DOHH2 (cell line): ENCODE data around the gene SLC5A6.
A peak's percentile ranks its signal among the peaks of the same experiment; 100 is the strongest.

ENCODE experiments used
- H3F3A ChIP-seq: fragments of 200-600 bp; sonication (generic), shearing (Covaris generic); 2 replicates; pipeline ENCODE4 v1.6.0; 2016; ENCODE audit warnings: antibody characterized with exemption, mild to moderate bottlenecking; ENCODE audit not compliant: control insufficient read depth, insufficient read depth
- H3K27ac ChIP-seq: fragments of 200-600 bp; sonication (generic); 2 replicates; pipeline ENCODE4 v1.5.1; 2014; ENCODE audit warnings: low read depth, mild to moderate bottlenecking, low read length, moderate library complexity
- H3K27me3 ChIP-seq: fragments of 200-600 bp; sonication (generic); 2 replicates; pipeline ENCODE4 v1.6.1; 2014; ENCODE audit warnings: mild to moderate bottlenecking, low read length, mixed read lengths; ENCODE audit not compliant: control insufficient read depth
- H3K36me3 ChIP-seq: fragments of 200-600 bp; sonication (generic); 2 replicates; pipeline ENCODE4 v1.6.1; 2014; ENCODE audit warnings: mild to moderate bottlenecking, low read length, moderate library complexity, mixed read lengths; ENCODE audit not compliant: control insufficient read depth
- H3K4me1 ChIP-seq: fragments of 200-600 bp; sonication (generic); 2 replicates; pipeline ENCODE4 v1.6.1; 2014; ENCODE audit warnings: mild to moderate bottlenecking, low read length, mixed read lengths; ENCODE audit not compliant: control insufficient read depth
- H3K4me2 ChIP-seq: fragments of 200-600 bp; sonication (generic); 2 replicates; pipeline ENCODE4 v1.6.0; 2014; ENCODE audit warnings: mild to moderate bottlenecking, low read length, moderate library complexity
- H3K4me3 ChIP-seq: fragments of 200-600 bp; sonication (generic); 2 replicates; pipeline ENCODE4 v1.5.1; 2014; ENCODE audit warnings: mild to moderate bottlenecking, low read length, mixed read lengths
- H3K79me2 ChIP-seq: fragments of 200-600 bp; sonication (generic); 2 replicates; pipeline ENCODE4 v1.6.1; 2014; ENCODE audit warnings: mild to moderate bottlenecking, low read length, mixed read lengths; ENCODE audit not compliant: control insufficient read depth
- H3K9me2 ChIP-seq: fragments of 200-600 bp; sonication (generic); replicated peaks from 2 replicates; pipeline ENCODE4 v1.6.1; 2014; ENCODE audit warnings: mild to moderate bottlenecking, low read length, mixed read lengths; ENCODE audit not compliant: control insufficient read depth
- H3K9me3 ChIP-seq: fragments of 200-600 bp; sonication (generic); 2 replicates; pipeline ENCODE4 v1.6.1; 2014; ENCODE audit warnings: antibody characterized with exemption, low read length, mixed read lengths; ENCODE audit not compliant: control insufficient read depth, insufficient read depth
- H4K20me1 ChIP-seq: fragments of 200-600 bp; sonication (generic); 2 replicates; pipeline ENCODE4 v1.6.0; 2014; ENCODE audit warnings: low read depth, mild to moderate bottlenecking, antibody characterized with exemption, low read length, moderate library complexity; ENCODE audit not compliant: control insufficient read depth, insufficient read depth
- EZH2phosphoT487 ChIP-seq: fragments of 200-600 bp; sonication (generic); IDR thresholded peaks from 2 replicates; pipeline ENCODE4 v1.6.1; 2017; ENCODE audit warnings: borderline replicate concordance, mild to moderate bottlenecking, antibody characterized with exemption, low read length, moderate library complexity, mixed read lengths
- TF ChIP-seq, protein P1 (sequence below): fragments of 200-600 bp; sonication (generic); IDR thresholded peaks from one replicate; pipeline ENCODE4 v1.5.1; 2014; ENCODE audit warnings: antibody characterized with exemption, mild to moderate bottlenecking, low read depth, low read length; ENCODE audit not compliant: poor library complexity, severe bottlenecking

Gene SLC5A6

GRCh38 chr2:27251766-27252165, 39.7 kb upstream of the SLC5A6 start:
- Histone ChIP-seq H3K4me2 (peak overlapping the region; percentile 50), H3K4me3 (no peak overlapping the region)

GRCh38 chr2:27250652-27251379, 38.7 kb upstream of the SLC5A6 start:
- TF ChIP-seq, protein P1, sequence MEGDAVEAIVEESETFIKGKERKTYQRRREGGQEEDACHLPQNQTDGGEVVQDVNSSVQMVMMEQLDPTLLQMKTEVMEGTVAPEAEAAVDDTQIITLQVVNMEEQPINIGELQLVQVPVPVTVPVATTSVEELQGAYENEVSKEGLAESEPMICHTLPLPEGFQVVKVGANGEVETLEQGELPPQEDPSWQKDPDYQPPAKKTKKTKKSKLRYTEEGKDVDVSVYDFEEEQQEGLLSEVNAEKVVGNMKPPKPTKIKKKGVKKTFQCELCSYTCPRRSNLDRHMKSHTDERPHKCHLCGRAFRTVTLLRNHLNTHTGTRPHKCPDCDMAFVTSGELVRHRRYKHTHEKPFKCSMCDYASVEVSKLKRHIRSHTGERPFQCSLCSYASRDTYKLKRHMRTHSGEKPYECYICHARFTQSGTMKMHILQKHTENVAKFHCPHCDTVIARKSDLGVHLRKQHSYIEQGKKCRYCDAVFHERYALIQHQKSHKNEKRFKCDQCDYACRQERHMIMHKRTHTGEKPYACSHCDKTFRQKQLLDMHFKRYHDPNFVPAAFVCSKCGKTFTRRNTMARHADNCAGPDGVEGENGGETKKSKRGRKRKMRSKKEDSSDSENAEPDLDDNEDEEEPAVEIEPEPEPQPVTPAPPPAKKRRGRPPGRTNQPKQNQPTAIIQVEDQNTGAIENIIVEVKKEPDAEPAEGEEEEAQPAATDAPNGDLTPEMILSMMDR, result no peak
- no peak for TF ChIP-seq EZH2phosphoT487
- no peaks in the 10 kb centered on the region for H3K27me3 ChIP-seq
- peaks cover 31% of the 10 kb centered on the region for H3K4me1 ChIP-seq
- no peaks in the 10 kb centered on the region for H3K9me2 ChIP-seq
- no peaks in the 10 kb centered on the region for H4K20me1 ChIP-seq
- no peak overlapping the region for H3K27ac ChIP-seq
- H3K4me2 ChIP-seq, result peak overlapping the region; percentile 50
- peak overlapping the region; percentile 34 for H3K4me3 ChIP-seq
- no peaks in the 10 kb centered on the region for H3K9me3 ChIP-seq
- H3K36me3 ChIP-seq, result no peaks in the 10 kb centered on the region
- H3F3A ChIP-seq, result 0 out of 2 replicates have a peak, but pooled peaks cover 4% of the 10 kb centered on the region
- H3K79me2 ChIP-seq, result no peaks in the 10 kb centered on the region

More at GRCh38 chr2:27251766-27252165, 39.7 kb upstream of the SLC5A6 start:
- H4K20me1 ChIP-seq, result no peaks in the 10 kb centered on the region
- H3K4me1 ChIP-seq, result peaks cover 31% of the 10 kb centered on the region
- no peaks in the 10 kb centered on the region for H3K9me2 ChIP-seq
- no peaks in the 10 kb centered on the region for H3K79me2 ChIP-seq
- H3K9me3 ChIP-seq, result no peaks in the 10 kb centered on the region
- H3K36me3 ChIP-seq, result no peaks in the 10 kb centered on the region
- TF ChIP-seq EZH2phosphoT487, result no peak
- TF ChIP-seq, protein P1, result no peak
- H3F3A ChIP-seq, result 0 out of 2 replicates have a peak, but pooled peaks cover 4% of the 10 kb centered on the region
- H3K27me3 ChIP-seq, result peaks cover 5% of the 10 kb centered on the region; the same call in 1 of the 2 replicates
- no peak overlapping the region for H3K27ac ChIP-seq

- Histone ChIP-seq H3K4me1 (peaks cover 31% of the 10 kb centered on the region), H3K4me3 (peak overlapping the region; percentile 34), H3K27me3 (no peaks in the 10 kb centered on the region), H3F3A (0 out of 2 replicates have a peak, but pooled peaks cover 4% of the 10 kb centered on the region), H4K20me1 (no peaks in the 10 kb centered on the region), H3K79me2 (no peaks in the 10 kb centered on the region), H3K27ac (no peak overlapping the region), H3K36me3 (no peaks in the 10 kb centered on the region), H3K9me2 (no peaks in the 10 kb centered on the region), H3K9me3 (no peaks in the 10 kb centered on the region), H3K4me2 (peak overlapping the region; percentile 50)
- TF ChIP-seq, protein P1, result peak; percentile 91
- TF ChIP-seq EZH2phosphoT487, result no peak
Measured at GRCh38 chr2:27249891-27250651, 38.0 kb upstream of the SLC5A6 start.
